WERI-Rb-1 (cell line): Measurements from ENCODE around the gene STEAP4.

ENCODE experiments used
- DNase-seq: peaks from one replicate; pipeline ENCODE4 v3.0.0-alpha.2; 2020
- H3K27ac ChIP-seq: fragments of 250-450 bp; sonication (Bioruptor Pico); 2 replicates; pipeline ENCODE4 v1.5.1; 2020; ENCODE audit warnings: mild to moderate bottlenecking, moderate library complexity
- H3K27me3 ChIP-seq: fragments of 250-450 bp; sonication (Bioruptor Pico); 2 replicates; pipeline ENCODE4 v1.5.1; 2021; ENCODE audit warnings: mild to moderate bottlenecking, low read depth, moderate library complexity; ENCODE audit not compliant: insufficient read depth, severe bottlenecking
- H3K36me3 ChIP-seq: fragments of 250-450 bp; sonication (Bioruptor Pico); 2 replicates; pipeline ENCODE4 v1.5.1; 2020; ENCODE audit warnings: mild to moderate bottlenecking, moderate library complexity
- H3K4me3 ChIP-seq: 2 replicates; pipeline ENCODE4 v1.5.1; 2011; ENCODE audit warnings: low read depth, mild to moderate bottlenecking, control low read depth, low read length
- H3K9me3 ChIP-seq: fragments of 250-450 bp; sonication (Bioruptor Pico); 2 replicates; pipeline ENCODE4 v1.5.1; 2021; ENCODE audit warnings: mild to moderate bottlenecking, moderate library complexity; ENCODE audit not compliant: severe bottlenecking
- CTCF ChIP-seq: IDR thresholded peaks from 2 replicates; pipeline ENCODE4 v1.5.1; 2011; ENCODE audit warnings: low read depth, mild to moderate bottlenecking, control low read depth, inconsistent platforms, low read length

The STEAP4 gene

GRCh38 chr7:88331322-88331721 lies 24.6 kb upstream of the STEAP4 start:
- no peak overlapping the region for H3K27ac ChIP-seq
- H3K36me3 ChIP-seq: no peaks in the 10 kb centered on the region
- H3K9me3 ChIP-seq: no peaks in the 10 kb centered on the region
- TF ChIP-seq CTCF: no peak
- DNase-seq: no peak
- no peaks in the 10 kb centered on the region for H3K27me3 ChIP-seq
- no peak overlapping the region for H3K4me3 ChIP-seq

GRCh38 chr7:88329532-88330463 lies 23.1 kb upstream of the STEAP4 start:
- Histone ChIP-seq H3K27ac (no peak overlapping the region), H3K27me3 (no peaks in the 10 kb centered on the region), H3K36me3 (no peaks in the 10 kb centered on the region), H3K9me3 (no peaks in the 10 kb centered on the region), H3K4me3 (no peak overlapping the region)
- no peak for DNase-seq
- no peak for TF ChIP-seq CTCF

- no peaks in the 10 kb centered on the region for H3K27me3 ChIP-seq
- TF ChIP-seq CTCF: no peak
- no peak overlapping the region for H3K27ac ChIP-seq
- H3K9me3 ChIP-seq: no peaks in the 10 kb centered on the region
- H3K4me3 ChIP-seq: no peak overlapping the region
- DNase-seq: no peak
- no peaks in the 10 kb centered on the region for H3K36me3 ChIP-seq
Observed at GRCh38 chr7:88328787-88329186, 22.1 kb upstream of the STEAP4 start.

- no peaks in the 10 kb centered on the region for H3K27me3 ChIP-seq
Observed at GRCh38 chr7:88324699-88325098, 18.0 kb upstream of the STEAP4 start.

GRCh38 chr7:88322151-88322550 lies 15.5 kb upstream of the STEAP4 start:
- DNase-seq: no peak

More at GRCh38 chr7:88324699-88325098, 18.0 kb upstream of the STEAP4 start:
- Histone ChIP-seq H3K27ac (no peak overlapping the region), H3K4me3 (no peak overlapping the region), H3K9me3 (no peaks in the 10 kb centered on the region), H3K36me3 (no peaks in the 10 kb centered on the region)
- TF ChIP-seq CTCF: no peak
- DNase-seq: no peak

More at GRCh38 chr7:88322151-88322550, 15.5 kb upstream of the STEAP4 start:
- no peak overlapping the region for H3K27ac ChIP-seq
- no peak for TF ChIP-seq CTCF
- no peaks in the 10 kb centered on the region for H3K36me3 ChIP-seq
- H3K27me3 ChIP-seq: no peaks in the 10 kb centered on the region
- no peak overlapping the region for H3K4me3 ChIP-seq
- no peaks in the 10 kb centered on the region for H3K9me3 ChIP-seq
